K562 (cell line): ENCODE results near the gene SENP7. TPM values are rescaled to one million over a fixed set of nuclear protein-coding genes. Genes with fewer than 3 reads are reported as not detected.

ENCODE experiments used
- CBFA2T2 ChIP-seq: fragments of 450-650 bp; conservative IDR thresholded peaks from 2 replicates; pipeline ENCODE4 v1.6.1; 2017; ENCODE audit warnings: mild to moderate bottlenecking
- CC2D1A ChIP-seq: fragments of 450-650 bp; IDR thresholded peaks from 2 replicates; pipeline ENCODE4 v1.6.1; 2017; ENCODE audit warnings: mild to moderate bottlenecking
- CHAMP1 ChIP-seq: fragments of 450-650 bp; IDR thresholded peaks from 2 replicates; pipeline ENCODE4 v1.6.1; 2016; ENCODE audit warnings: mild to moderate bottlenecking
- CXXC5 ChIP-seq: fragments of 250-450 bp; sonication (Bioruptor Pico); IDR thresholded peaks from 2 replicates; pipeline ENCODE4 v1.8.0; 2022; ENCODE audit warnings: inconsistent platforms, mild to moderate bottlenecking, moderate library complexity
- DLX4 ChIP-seq: fragments of 250-450 bp; sonication (Bioruptor Pico); IDR thresholded peaks from 2 replicates; pipeline ENCODE4 v1.6.1; 2021; ENCODE audit warnings: mild to moderate bottlenecking
- HNRNPK ChIP-seq: fragments of 200-400 bp; formaldehyde crosslinking; IDR thresholded peaks from one replicate; pipeline ENCODE4 v1.6.1; 2018; ENCODE audit warnings: mild to moderate bottlenecking, low read depth, low read length; ENCODE audit not compliant: poor library complexity, severe bottlenecking
- KLF16 ChIP-seq: IDR thresholded peaks from 2 replicates; pipeline ENCODE4 v1.6.1; 2016; ENCODE audit warnings: antibody characterized with exemption
- NR2C2 ChIP-seq, 2 experiments: fragments of 200-800 bp in 1 of 2; sonication (Bioruptor generic) in 1 of 2; sonication (generic) in 1 of 2; formaldehyde crosslinking in 1 of 2; IDR thresholded peaks; 2 replicates each; pipeline versions ENCODE4 v1.6.1 to v1.8.0; 2016 to 2022; ENCODE audit warnings: mild to moderate bottlenecking in 1 of 2, missing compliant biosample characterization in 1 of 2, missing genetic modification characterization in 1 of 2, missing genetic modification reagents in 1 of 2
- ZNF232 ChIP-seq: sonication (generic); formaldehyde crosslinking; IDR thresholded peaks from 2 replicates; pipeline ENCODE4 v1.8.0; 2022; ENCODE audit warnings: mild to moderate bottlenecking, missing genetic modification reagents
- ZNF253 ChIP-seq: fragments of 250-450 bp; sonication (Bioruptor Pico); conservative IDR thresholded peaks from 2 replicates; pipeline ENCODE4 v1.6.1; 2021; ENCODE audit warnings: mild to moderate bottlenecking
- polyA plus RNA-seq, 8 experiments: library from polyadenylated mRNA; depleted of rRNA in 4 of 8; stranded (reverse) in 5 of 8; unstranded in 3 of 8; fragments of >200 nt; fragmentation: Nextera tagmentation in 2 of 8; fragmentation: Illumina TruSeq in 1 of 8; extraction: Ambion mirVana in 2 of 8; extraction: Trizol in 1 of 8; gene quantifications; 2 replicates each; pipeline versions ENCODE4 v1.2.1 to v1.2.3, GENCODE V29; 2011 to 2014; ENCODE audit warnings: inconsistent platforms in 1 of 8, missing spikeins in 1 of 8
- total RNA-seq, 7 experiments: library from RNA; depleted of rRNA in 6 of 7; stranded (reverse); fragments of >200 nt in 6 of 7; fragmentation: Illumina TruSeq in 2 of 7; extraction: Trizol in 2 of 7; gene quantifications; 2 replicates each; pipeline versions ENCODE4 v1.2.1 to v1.2.3, GENCODE V29; 2011 to 2021; ENCODE audit warnings: low replicate concordance in 1 of 7
- TF ChIP-seq, protein P1 (sequence below): fragments of 450-650 bp; IDR thresholded peaks from 2 replicates; pipeline ENCODE4 v1.6.1; 2016; ENCODE audit warnings: borderline replicate concordance
- TF ChIP-seq, protein P2 (sequence below): fragments of 250-450 bp; sonication (Bioruptor Pico); IDR thresholded peaks from 2 replicates; pipeline ENCODE4 v1.5.0; 2020; ENCODE audit warnings: mild to moderate bottlenecking
- TF ChIP-seq, protein P3 (sequence below): sonication (generic); formaldehyde crosslinking; IDR thresholded peaks from 2 replicates; pipeline ENCODE4 v1.8.0; 2022; ENCODE audit warnings: mild to moderate bottlenecking, missing genetic modification reagents
- TF ChIP-seq, protein P4 (sequence below): fragments of 450-650 bp; IDR thresholded peaks from 2 replicates; pipeline ENCODE4 v1.6.1; 2017; ENCODE audit warnings: mild to moderate bottlenecking, moderate library complexity

Gene SENP7
- total and polyA plus RNA-seq, 9 of the 15 experiments (the other 6 are each of a cell fraction or from before 2014, with no cell fraction given): 4.1 to 21.9 (median 10.7) TPM

DNA sequence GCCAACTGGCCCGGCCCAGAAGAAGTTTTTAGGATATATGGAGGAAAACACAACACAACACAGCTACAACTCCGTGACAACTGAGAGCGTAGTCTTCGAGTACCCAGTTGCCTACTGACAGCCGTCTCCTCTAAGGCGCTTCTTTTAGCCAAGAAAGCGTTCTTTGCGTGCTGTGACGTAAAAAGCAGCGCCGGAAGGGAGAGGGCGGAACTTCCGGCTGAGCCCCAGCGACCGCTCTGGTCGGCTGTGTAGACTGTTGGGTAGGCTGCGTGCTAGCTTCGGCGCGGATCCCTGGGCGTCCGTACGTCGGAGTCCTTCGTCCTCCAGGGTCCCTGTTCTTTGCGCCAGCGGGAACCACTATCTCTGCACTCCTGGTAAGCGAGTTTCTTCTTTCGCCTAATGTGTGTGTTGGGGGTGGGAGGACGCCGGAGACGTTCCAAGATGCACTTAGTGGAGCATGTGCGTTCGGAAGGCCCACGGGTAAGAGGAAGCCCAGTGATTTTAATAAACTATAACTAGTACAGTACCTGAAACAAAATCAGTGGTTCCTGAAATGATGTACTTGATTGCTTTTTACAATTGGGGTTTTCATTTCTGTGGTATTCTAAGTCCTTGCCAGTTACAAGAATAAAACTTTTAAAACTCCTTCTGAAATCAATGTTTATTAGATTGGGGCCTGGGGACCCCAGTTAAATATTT is 48.8 kb upstream of the SENP7 start, which contains the start of gene TRMT10C (continued):
- TF ChIP-seq, protein P1, sequence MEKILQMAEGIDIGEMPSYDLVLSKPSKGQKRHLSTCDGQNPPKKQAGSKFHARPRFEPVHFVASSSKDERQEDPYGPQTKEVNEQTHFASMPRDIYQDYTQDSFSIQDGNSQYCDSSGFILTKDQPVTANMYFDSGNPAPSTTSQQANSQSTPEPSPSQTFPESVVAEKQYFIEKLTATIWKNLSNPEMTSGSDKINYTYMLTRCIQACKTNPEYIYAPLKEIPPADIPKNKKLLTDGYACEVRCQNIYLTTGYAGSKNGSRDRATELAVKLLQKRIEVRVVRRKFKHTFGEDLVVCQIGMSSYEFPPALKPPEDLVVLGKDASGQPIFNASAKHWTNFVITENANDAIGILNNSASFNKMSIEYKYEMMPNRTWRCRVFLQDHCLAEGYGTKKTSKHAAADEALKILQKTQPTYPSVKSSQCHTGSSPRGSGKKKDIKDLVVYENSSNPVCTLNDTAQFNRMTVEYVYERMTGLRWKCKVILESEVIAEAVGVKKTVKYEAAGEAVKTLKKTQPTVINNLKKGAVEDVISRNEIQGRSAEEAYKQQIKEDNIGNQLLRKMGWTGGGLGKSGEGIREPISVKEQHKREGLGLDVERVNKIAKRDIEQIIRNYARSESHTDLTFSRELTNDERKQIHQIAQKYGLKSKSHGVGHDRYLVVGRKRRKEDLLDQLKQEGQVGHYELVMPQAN: peak; percentile 93
- no peak for TF ChIP-seq ZNF232 (CRISPR knock-in tag)
- no peak for TF ChIP-seq KLF16
- TF ChIP-seq CXXC5 (CRISPR knock-in tag): peak; percentile 95
- TF ChIP-seq, protein P2, sequence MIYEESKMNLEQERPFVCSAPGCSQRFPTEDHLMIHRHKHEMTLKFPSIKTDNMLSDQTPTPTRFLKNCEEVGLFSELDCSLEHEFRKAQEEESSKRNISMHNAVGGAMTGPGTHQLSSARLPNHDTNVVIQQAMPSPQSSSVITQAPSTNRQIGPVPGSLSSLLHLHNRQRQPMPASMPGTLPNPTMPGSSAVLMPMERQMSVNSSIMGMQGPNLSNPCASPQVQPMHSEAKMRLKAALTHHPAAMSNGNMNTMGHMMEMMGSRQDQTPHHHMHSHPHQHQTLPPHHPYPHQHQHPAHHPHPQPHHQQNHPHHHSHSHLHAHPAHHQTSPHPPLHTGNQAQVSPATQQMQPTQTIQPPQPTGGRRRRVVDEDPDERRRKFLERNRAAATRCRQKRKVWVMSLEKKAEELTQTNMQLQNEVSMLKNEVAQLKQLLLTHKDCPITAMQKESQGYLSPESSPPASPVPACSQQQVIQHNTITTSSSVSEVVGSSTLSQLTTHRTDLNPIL (CRISPR knock-in tag): no peak
- TF ChIP-seq NR2C2 (CRISPR knock-in tag; IDR thresholded peaks at IDR 0.05): no peak
- peak; percentile 24; the same call in 1 of the 2 replicates for TF ChIP-seq NR2C2 (tag; IDR thresholded peaks at IDR 0.05)
- TF ChIP-seq, protein P3, sequence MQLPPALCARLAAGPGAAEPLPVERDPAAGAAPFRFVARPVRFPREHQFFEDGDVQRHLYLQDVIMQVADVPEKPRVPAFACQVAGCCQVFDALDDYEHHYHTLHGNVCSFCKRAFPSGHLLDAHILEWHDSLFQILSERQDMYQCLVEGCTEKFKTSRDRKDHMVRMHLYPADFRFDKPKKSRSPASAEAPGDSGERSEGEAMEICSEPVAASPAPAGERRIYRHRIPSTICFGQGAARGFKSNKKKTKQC: no peak
- TF ChIP-seq HNRNPK: no peak
- TF ChIP-seq CC2D1A: peak; percentile 33; the same call in 1 of the 2 replicates
- TF ChIP-seq CBFA2T2: no peak
- TF ChIP-seq, protein P4, sequence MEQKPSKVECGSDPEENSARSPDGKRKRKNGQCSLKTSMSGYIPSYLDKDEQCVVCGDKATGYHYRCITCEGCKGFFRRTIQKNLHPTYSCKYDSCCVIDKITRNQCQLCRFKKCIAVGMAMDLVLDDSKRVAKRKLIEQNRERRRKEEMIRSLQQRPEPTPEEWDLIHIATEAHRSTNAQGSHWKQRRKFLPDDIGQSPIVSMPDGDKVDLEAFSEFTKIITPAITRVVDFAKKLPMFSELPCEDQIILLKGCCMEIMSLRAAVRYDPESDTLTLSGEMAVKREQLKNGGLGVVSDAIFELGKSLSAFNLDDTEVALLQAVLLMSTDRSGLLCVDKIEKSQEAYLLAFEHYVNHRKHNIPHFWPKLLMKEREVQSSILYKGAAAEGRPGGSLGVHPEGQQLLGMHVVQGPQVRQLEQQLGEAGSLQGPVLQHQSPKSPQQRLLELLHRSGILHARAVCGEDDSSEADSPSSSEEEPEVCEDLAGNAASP: no peak
- TF ChIP-seq DLX4 (CRISPR knock-in tag): no peak
- no peak for TF ChIP-seq ZNF253 (CRISPR knock-in tag)
- 0 out of 2 replicates have a peak, but pooled peaks have one; percentile 36 for TF ChIP-seq CHAMP1
